ENCODE results near the gene POLR3C. TPM values are rescaled to one million over a fixed set of nuclear protein-coding genes. Genes with fewer than 3 reads are reported as not detected.

The POLR3C gene
- total RNA-seq, 2 donors from 2014 or later: 32.7 to 37.9 TPM

Small RNA genes lying within 50 kb of the gene (microRNA-seq; reads per million reads assigned to microRNA genes)
- gene MIR6736 (ENCODE audit: borderline microRNAs expressed): not detected

Other genes starting within 250 kb of the POLR3C start
- 10 to 100 TPM; 33.9 to 34.5 TPM for gene GPR89A, start 216.2 kb upstream of the POLR3C start, total RNA-seq
- gene PDZK1, start 116.8 kb upstream of the POLR3C start, total RNA-seq: 10 to 100 TPM; 47.2 to 51.8 TPM
- not detected for gene CD160, start 104.7 kb upstream of the POLR3C start, total RNA-seq
- gene RNF115, start 105 bp upstream of the POLR3C start, total RNA-seq: 10 to 100 TPM; 17.7 to 19.3 TPM
- gene NUDT17, start 21.4 kb downstream of the POLR3C start, total RNA-seq: 1 to 10 TPM; 2.8 to 4.0 TPM
- gene PIAS3, start 34.9 kb downstream of the POLR3C start, total RNA-seq: 10 to 100 TPM; 44.8 to 53.4 TPM
- 1 to 10 TPM in 1 of 2 donors, under 1 TPM in 1; 0.88 to 1.4 TPM for gene ANKRD35, start 61.7 kb downstream of the POLR3C start, total RNA-seq
- under 1 TPM; 0.18 to 0.33 TPM for gene ITGA10, start 85.8 kb downstream of the POLR3C start, total RNA-seq
- 10 to 100 TPM; 12.9 to 16.0 TPM for gene PEX11B, start 94.5 kb downstream of the POLR3C start, total RNA-seq
- gene RBM8A, start 103.3 kb downstream of the POLR3C start, total RNA-seq: 100 to 1,000 TPM; 299 to 314 TPM
- gene LIX1L, start 133.8 kb downstream of the POLR3C start, total RNA-seq: 10 to 100 TPM; 16.6 to 21.3 TPM
- gene ANKRD34A, start 140.4 kb downstream of the POLR3C start, total RNA-seq: 1 to 10 TPM in 1 of 2 donors, under 1 TPM in 1; 0.55 to 1.4 TPM
- gene POLR3GL, start 140.5 kb downstream of the POLR3C start, total RNA-seq: 10 to 100 TPM; 10.2 to 13.8 TPM
- gene TXNIP, start 172.4 kb downstream of the POLR3C start, total RNA-seq: 10 to 100 TPM in 1 of 2 donors, 1 to 10 TPM in 1; 9.9 to 12.2 TPM
- under 1 TPM; 0.13 to 0.15 TPM for gene HJV, start 197.5 kb downstream of the POLR3C start, total RNA-seq

Data from endodermal cell (in vitro differentiated cells).